IPS DF 19.7 (cell line): ENCODE measurements around the gene VMO1.
"Not testable (repeated sequence)": the region's sequence is repeated elsewhere in the genome, so short reads cannot be mapped to it uniquely, and the experiment has no call there.

Experiments used
- DNase-seq: peaks from one replicate; pipeline ENCODE4 v3.0.0-alpha.2; 2013; ENCODE audit warnings: low read depth, low spot score

The VMO1 gene, protein sequence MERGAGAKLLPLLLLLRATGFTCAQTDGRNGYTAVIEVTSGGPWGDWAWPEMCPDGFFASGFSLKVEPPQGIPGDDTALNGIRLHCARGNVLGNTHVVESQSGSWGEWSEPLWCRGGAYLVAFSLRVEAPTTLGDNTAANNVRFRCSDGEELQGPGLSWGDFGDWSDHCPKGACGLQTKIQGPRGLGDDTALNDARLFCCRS

DNA sequence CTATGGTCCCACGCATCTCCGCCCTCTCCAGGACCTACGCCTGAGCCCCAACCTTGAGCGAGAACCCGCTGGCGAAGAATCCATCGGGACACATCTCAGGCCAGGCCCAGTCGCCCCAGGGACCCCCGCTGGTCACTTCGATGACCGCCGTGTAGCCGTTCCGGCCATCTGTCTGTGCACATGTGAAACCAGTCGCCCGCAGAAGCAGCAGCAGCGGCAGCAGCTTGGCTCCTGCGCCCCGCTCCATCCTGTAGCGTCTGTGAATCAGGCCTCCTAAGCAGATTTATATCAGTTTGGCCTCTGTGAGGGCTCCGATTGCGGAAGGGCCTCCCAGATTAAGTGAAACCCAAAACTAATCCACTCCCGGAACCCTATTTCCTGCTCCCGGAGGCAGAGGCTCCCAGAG, at the start of gene VMO1:
Gene VMO1 (minus strand): TSS at position 259 of the 406 bp plus-strand sequence. CDS start 12 bp downstream, at position 247.
- DNase-seq: no peak

DNA sequence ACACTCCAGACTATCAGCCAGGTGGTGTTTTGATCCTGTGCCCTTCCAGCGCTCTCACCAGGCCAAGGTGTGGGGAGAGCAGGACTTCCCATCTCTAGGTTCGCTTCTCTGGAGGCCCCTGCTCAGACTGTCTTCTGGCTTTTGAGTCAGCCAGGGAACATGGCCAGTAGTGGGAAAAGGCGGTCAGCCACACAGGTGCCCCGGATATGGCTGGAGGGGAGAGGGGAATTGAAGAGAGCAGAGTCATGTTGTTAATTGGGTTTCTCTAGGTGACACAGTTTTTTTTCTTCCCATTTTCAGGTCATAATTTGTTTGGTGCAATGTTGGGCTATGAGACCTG, 48.5 kb upstream of the VMO1 start:
- DNase-seq: no peak

DNA sequence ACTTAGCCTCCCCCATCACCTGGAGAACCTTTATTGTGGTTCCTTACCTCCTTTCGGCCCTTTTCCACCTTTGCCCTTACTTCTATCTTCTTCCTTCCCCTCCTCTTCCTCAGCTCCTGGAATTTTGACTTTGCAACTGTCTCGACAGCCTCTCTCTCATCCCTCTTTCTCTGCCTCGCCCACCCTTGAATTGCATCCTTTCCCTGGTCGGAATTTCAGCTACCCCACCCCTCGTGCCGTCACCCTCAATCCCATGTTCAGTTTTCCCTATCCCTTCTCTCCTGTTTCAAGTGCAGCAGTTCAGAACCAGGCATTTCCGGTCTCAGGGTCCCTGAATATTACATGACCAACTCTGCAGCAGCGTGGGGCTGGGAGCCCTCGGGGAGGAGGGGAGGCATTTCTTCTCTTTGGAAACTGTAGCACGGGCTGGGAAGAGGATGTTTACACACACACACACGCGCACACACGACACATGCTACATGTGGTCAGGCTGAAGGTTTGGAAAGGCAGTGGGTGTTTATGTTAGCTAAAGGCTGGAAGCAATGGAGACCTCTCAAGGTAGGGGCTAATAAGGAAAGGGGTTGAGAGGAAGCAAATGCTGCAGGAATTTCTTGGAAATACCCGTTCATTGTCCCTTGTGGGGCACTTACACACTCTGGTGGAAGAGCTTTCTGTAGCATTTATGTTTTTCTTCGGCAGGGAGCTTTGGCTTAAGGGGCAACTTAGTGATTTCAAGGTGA, 47.9 kb upstream of the VMO1 start:
- no peak for DNase-seq

- no peak for DNase-seq
These were observed 47.2 kb upstream of the VMO1 start, which contains the start of gene MINK1 for GRCh38 chr17:4833178-4833940. MINK1 (plus strand) TSS chr17:4833340; CDS start chr17:4833584, 244 bp downstream.

DNA sequence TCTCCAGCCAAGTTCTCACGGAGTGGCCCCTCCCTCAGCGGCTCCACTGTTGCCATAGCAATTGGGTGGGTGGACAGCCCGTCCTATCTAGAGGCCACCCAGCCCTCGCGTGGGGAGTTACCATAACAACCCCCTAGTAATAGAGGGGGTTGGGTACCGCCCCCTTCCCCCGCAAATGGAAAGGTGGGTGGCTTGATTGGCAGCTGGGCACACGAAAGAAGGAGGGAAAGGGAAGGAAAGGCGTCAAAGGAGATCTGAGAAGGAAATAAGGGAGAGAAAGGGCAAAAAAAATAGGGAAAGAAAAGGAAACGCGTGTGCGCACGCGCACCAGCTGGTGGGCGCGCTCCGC, 46.6 kb upstream of the VMO1 start:
- not testable (repeated sequence) for DNase-seq

DNA sequence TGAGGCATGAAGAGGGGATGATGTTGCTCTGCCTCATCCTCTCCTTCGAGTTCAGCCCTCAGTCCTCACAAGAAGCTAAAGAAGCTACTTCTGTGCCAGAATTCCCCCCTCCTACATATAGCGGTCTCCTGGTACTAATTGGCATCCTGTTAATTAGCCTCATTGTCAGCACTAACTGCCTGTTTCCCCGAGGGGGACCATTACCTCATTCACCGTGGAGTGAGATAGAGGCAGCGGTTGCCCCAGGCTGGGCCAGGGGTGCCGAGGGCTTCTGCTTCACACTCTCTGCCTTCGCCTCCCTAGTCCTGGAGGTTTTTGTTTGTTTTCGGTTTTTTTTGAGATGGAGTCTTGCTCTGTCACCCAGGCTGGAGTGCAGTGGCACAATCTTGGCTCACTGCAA, 41.2 kb upstream of the VMO1 start:
- DNase-seq: no peak

DNA sequence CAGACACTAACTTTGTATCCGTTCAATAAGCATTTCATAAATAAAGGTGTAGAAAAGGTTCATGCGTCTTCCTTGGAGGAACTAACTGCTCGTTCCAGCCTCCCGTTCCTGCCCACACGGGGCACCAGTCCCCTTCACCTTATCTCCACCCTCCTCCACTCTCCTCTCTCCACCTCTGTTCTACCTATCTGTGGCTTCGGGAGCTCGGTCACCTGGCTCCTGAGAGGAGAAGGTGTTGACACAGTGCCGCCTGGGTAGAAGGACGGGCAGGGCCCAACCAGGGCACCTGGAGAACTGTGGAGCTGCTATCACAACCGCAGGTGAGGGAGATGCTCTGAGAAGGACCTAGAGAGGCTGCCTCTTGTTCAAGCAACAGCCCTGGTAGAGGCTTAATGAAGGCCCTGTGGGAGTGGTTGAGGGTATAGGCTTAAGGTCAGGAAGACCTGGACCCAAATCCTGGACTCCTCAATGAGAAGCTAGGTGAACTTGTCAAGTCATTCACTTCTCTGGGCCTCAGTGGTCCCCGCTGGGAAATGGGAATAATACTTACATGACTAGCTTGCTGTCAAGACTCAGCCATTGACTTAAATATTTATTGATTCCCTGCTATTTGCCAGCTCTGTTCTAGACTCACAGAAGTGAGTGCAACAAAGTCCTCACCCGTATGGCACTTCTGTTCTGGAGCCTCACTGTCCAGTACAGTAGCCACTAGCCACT, 37.4 kb upstream of the VMO1 start:
- DNase-seq: no peak

DNA sequence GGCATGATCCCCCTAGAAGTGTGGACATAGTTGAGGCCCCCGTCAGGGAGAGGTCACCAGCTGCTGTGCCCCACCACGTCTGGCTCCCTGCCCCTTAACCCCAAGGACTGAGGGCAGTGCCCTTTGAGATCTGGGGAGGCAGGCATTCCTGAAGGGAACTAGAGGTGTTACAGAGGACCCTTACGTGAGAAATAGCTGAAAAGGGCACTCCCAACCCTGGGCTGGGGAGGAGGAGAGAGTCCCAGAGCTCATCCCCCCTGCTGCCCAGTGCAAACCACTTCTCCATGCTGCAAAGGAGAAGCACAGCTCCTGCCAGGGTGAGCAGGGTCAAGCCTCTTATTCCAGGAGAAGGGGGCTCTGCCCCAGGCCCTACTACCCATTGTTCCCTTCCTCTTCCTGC, 36.7 kb upstream of the VMO1 start:
- DNase-seq: no peak

DNA sequence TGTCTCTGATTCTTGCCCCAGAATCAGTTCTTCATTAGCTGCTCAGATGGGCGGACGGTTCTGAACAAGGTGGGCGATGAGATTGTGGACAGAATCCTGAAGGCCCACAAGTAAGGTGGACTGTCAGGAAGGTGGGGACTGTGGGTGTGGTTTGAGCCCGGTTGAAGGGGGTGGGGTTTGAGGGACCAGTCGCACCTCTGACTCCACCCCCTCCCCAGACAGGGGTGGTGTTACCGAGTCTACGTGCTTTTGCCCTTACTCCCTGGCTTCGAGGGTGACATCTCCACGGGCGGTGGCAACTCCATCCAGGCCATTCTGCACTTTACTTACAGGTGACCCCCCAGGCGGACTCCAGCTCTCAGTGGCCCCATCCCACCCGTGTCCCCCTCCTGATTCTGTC, 32.1 kb upstream of the VMO1 start:
- DNase-seq: no peak

DNA sequence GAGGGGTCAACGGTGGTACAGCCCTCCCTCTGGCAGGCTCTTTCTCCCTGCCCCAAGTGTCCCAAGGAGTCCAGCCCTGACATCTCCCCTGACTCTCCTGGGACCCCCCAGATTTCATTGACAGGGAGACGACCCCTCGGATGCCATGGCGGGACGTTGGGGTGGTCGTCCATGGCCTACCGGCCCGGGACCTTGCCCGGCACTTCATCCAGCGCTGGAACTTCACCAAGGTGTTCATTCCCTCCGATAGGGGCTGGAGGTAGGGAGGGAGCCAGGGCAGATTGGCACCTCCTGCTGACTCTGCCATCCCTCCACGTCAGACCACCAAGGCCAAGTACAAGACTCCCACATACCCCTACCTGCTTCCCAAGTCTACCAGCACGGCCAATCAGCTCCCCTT, 30.7 kb upstream of the VMO1 start:
- no peak for DNase-seq

DNA sequence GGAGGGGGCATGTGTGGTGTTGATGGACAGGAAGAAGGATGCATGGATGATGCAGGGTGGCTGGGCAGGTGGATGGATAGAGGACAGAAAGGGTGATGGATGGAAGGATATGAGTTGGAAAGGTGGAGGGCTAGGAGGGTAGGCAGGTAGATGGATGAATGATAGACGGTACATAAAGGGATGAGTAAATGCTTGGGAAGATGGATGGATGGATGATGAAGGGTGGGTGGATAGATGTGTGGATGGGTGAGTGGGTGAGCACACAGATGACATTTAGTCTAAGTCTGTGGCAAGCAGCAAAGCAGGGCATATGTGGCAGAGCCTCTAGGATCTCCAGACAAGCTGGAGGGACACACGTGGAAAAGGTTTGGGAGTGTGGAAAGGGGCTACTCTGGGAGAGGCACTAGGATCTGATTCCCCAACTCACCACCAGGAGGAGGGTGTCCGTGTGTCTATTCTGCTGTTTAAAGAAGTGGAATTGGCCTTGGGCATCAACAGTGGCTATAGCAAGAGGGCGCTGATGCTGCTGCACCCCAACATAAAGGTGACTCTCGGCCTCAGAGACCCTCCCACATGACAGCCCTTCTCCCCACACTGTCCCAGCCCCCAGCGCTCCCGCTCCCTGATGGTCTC, 29.0 kb upstream of the VMO1 start:
- DNase-seq: no peak

- no peak for DNase-seq
These were observed 26.5 kb upstream of the VMO1 start for GRCh38 chr17:4812690-4813089.

DNA sequence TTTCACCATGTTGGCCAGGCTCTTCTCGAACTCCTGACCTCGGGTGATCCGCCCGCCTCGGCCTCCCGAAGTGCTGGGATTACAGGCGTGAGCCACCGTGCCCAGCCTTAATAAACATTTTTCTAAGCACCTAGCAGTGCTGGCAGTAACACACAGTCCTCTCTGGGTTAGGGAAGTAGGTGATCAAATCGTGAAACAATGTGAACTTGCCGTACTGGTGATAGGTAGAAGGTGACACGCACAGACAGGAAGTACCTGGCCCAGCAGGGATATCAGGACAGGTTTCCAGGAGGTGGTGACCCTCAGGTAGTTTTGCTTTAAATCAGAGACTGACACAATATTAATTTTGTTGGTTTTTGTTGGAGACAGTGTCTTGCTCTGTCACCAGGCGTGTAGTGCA, 25.3 kb upstream of the VMO1 start:
- DNase-seq: no peak

DNA sequence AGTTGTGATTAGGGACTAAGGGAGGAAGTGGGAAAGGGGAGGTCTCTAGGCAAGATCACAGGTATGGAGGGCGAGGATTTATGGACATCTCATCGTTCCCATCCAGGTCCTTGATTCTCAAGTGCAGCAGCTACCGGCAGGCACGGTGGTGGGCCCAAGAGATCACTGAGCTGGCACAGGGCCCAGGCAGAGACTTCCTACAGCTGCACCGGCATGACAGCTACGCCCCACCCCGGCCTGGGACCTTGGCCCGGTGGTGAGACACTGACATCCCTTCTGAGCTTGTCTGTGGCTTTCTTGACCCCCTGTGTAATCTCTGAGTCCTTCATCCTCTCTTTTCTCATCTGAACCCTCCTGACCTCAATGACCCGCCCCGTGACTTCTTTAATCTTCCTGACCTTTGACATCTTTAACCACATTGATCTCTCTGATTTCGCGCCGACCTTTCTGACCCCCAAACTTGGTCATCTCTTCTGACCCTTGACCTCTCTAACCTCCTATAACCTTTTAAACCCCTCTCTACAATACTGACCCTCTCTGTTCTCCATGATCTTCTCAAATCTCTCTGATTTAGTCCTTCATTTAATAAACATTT, 24.6 kb upstream of the VMO1 start:
- DNase-seq: no peak

DNA sequence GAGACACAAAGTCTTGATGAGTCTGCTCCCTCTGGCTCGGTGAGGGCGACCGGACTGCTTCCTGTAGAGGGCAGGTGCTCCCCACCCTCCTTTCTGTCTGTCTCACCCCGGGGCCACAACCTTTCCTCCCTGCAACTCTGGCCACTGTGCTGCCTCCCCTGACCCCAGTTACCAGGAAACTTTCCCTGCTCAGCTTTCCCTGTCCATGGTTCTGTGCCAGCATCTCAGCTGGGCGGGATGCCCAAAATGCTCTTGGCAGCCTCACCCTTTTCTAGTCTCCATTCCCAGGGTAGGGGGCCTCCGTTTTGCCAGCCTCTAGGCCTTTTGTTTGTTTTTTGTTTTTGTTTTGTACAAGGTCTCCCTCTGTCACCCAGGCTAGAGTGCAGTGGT, 22.2 kb upstream of the VMO1 start:
- DNase-seq: no peak

DNA sequence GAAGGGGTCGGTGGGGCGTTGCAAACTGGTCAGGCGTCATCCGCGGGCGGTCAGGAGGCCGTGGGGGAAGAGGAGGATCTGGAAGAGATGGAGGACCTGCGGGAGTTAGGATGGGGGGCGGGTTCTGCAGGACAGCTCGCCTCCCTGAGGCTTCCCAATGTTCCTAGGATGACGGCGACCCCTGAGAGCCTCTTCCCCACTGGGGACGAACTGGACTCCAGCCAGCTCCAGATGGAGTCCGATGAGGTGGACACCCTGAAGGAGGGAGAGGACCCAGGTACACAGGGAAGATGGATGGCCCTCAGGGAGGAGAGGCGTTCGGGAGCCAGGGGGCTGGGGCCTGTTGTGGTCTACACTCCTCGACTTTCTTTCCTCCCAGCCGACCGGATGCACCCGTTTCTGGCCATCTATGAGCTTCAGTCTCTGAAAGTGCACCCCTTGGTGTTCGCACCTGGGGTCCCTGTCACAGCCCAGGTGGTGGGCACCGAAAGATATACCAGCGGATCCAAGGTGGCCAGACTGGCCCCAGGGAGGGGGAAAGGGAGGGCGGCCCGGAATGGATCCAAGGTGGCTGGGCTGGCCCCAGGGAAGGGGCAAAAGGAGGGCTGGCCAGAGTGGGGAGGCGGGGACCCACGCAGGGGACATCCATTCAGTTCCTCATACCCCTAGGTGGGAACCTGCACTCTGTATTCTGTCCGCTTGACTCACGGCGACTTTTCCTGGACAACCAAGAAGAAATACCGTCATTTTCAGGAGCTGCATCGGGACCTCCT, 21.6 kb upstream of the VMO1 start:
- DNase-seq: no peak

DNA sequence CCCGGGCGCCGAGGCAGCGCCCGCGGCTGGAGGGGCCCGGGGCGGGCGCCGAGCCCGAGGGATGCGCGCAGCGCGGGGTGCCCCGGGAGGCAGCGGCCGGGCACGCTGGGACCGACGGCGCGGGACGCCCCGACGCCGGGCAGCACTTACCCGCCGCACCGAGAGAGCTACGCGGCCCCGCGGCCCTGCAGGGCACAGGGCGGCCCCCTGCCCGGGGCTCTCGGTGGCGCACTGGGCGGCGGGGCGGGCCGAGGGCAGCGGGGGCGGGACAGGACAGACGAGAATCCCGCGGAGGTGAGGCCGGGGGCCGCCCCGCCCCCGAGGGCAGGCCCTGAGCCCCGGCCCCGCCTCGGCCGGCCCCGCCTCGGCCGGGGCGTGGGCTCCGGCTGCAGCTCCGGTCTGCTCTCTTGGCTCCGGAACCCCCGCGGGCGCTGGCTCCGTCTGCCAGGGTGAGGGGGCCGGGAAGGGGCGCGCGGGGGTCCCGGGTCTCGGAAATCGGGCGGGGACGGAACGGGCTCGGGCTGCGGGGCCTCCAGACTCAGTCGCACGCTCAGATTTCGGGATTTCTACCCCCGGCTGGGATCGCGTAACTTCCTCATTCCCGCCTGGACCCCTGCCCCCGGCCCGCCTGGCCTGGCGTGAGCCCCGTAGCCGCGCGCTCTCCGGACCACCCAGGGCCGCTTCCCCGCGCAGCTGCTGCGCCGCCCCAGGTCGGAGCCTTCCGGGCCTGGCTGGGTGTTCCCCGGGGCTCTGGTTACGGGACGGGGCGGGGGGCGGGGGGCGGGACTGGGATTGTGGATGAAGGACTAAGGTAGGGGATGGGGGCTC, 20.8 kb upstream of the VMO1 start, which contains the start of gene PLD2:
Gene PLD2 (plus strand): TSS at position 376 of the 828 bp plus-strand sequence. CDS start 621 bp downstream, outside the sequence.
- DNase-seq: no peak

DNA sequence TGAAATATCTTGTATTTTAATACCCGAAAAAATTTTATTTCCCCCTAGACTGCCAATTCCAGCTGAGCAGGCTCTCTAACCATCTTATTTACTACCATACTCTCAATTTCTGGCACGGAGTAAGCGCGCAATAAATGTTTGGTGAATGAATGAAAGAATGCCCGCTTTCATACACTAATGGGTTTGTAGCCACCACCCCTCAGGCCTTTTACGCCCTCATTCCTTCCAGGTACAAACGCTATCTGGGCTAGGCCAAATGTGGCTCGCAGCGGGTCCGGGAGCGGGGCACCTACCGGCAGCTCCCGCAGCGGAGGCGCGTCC, 20.3 kb upstream of the VMO1 start:
- no peak for DNase-seq

DNA sequence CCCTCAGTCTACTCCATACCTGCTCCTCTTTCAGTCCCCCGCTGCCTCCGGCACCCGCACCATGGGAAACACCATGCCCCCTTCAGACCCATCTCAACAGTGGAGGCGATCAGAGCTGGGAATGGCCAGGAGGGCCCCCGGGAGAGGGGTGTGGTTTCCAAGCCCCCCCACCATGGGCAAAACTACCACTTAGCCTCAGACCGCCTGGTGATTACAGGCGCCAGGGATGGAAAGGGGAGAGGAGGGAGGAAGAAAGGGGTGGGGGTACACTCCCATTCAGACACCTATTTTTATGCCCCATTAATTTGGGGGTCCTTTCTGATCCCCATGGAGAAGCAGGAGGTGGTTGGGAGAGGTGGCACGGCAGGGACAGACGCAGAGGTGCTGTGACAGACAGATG, 16.1 kb upstream of the VMO1 start, which contains the start of gene C17orf114:
Gene C17orf114 (minus strand): TSS at position 101 of the 400 bp plus-strand sequence.
- no peak for DNase-seq
